Measurements from ENCODE around the gene GABARAP.

- TF ChIP-seq POLR2A (IDR thresholded peaks at IDR 0.05) (no peak), CTCF (IDR thresholded peaks at IDR 0.05) (no peak)
Observed at GRCh38 chr17:7238420-7239090, 3.7 kb downstream of the GABARAP start.
